Esophagus (tissue), 2 donors: Measurements from ENCODE around the gene ALDH9A1. TPM values are rescaled to one million over a fixed set of nuclear protein-coding genes. Genes with fewer than 3 reads are reported as not detected.
"Not testable (repeated sequence)": the region's sequence is repeated elsewhere in the genome, so short reads cannot be mapped to it uniquely, and the experiment has no call there.

Source experiments
- H3K27ac ChIP-seq, 2 donors: one replicate each; pipeline ENCODE4 v1.5.1; 2013; ENCODE audit warnings: low read depth in 2 of 2, mild to moderate bottlenecking in 2 of 2, inconsistent platforms in 1 of 2, low read length in 1 of 2, moderate library complexity in 1 of 2
- H3K27me3 ChIP-seq, 2 donors: one replicate each; pipeline ENCODE4 v1.6.1; 2013; ENCODE audit warnings: low read length in 2 of 2, control low read depth in 1 of 2, mild to moderate bottlenecking in 1 of 2; ENCODE audit not compliant: insufficient read depth in 2 of 2, control insufficient read depth in 1 of 2
- H3K36me3 ChIP-seq, 2 donors: one replicate each; pipeline ENCODE4 v1.6.1; 2013; ENCODE audit warnings: low read length in 1 of 2; ENCODE audit not compliant: control insufficient read depth in 2 of 2, insufficient read depth in 2 of 2
- H3K4me1 ChIP-seq, 2 donors: one replicate each; pipeline ENCODE4 v1.6.1; 2013; ENCODE audit warnings: low read length in 1 of 2; ENCODE audit not compliant: control insufficient read depth in 2 of 2, insufficient read depth in 2 of 2
- H3K4me3 ChIP-seq, 2 donors: one replicate each; pipeline ENCODE4 v1.5.1; 2013; ENCODE audit warnings: low read length in 2 of 2, mild to moderate bottlenecking in 2 of 2, low read depth in 1 of 2, moderate library complexity in 1 of 2
- H3K9me3 ChIP-seq, 2 donors: one replicate each; pipeline ENCODE4 v1.6.1; 2013; ENCODE audit warnings: mild to moderate bottlenecking in 2 of 2, low read depth in 1 of 2, low read length in 1 of 2, moderate library complexity in 1 of 2; ENCODE audit not compliant: control insufficient read depth in 2 of 2, insufficient read depth in 1 of 2
- WGBS, 2 donors: extraction: QIAGEN DNeasy Blood & Tissue Kit; methylation state at CpG; one replicate each; pipeline ENCODE4 v1.1.7; 2013; 5-methylcytosine and 5-hydroxymethylcytosine counted together
- polyA plus RNA-seq, 2 donors: library from polyadenylated mRNA; stranded (reverse); fragments of 200-250 nt; gene quantifications; one replicate each; pipeline ENCODE4 v1.2.3, GENCODE V29; 2013
- donor health status: healthy with polysubstance abuse.
- donor health status: Bipolar disorder and iron deficiency.

ALDH9A1 gene
- polyA plus RNA-seq, 2 donors, result 60.4 to 113 TPM

DNA sequence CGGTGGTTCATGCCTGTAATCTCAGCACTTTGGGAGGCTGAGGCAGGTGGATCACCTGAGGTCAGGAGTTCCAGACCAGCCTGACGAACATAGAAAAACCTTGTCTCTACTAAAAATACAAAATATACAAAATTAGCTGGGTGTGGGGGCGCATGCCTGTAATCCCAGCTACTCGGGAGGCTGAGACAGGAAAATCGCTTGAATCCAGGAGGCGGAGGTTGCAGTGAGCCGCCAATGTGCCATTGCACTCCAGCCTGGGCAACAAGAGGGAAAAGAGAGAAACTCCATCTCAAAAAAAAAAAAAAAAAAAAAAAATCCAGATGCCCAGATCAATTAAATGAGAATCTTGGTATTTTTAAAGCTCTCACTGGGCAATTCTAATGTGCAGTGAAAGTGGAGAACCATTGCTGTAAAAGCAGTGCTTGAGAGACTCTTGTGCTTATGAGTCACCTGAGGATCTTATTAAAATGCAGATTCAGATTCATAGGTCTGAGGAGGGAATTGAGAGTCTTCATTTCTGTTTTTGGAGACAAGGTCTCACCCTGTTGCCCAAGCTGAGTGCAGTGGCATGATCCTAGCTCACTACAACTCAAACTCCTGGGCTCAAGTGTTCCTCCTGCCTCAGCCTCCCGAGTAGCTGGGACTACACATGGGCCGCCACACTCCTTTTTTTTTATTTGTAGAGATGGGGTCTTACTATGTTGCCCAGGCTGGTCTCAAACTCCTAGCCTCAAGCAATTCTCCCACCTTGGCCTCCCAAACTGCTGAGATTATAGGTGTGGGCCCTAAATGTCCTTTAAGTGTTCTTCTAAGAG, 39.4 kb downstream of the ALDH9A1 start:
- 95 to 97% methylated on average over 9 of the region's 9 CpGs for WGBS, 2 donors
- H3K9me3 ChIP-seq, H3K27me3 ChIP-seq, H3K4me3 ChIP-seq, H3K4me1 ChIP-seq, H3K27ac ChIP-seq: not testable (repeated sequence)
- H3K36me3 ChIP-seq, result peaks cover 0 to 19% of the 10 kb centered on the region in 2 donors

DNA sequence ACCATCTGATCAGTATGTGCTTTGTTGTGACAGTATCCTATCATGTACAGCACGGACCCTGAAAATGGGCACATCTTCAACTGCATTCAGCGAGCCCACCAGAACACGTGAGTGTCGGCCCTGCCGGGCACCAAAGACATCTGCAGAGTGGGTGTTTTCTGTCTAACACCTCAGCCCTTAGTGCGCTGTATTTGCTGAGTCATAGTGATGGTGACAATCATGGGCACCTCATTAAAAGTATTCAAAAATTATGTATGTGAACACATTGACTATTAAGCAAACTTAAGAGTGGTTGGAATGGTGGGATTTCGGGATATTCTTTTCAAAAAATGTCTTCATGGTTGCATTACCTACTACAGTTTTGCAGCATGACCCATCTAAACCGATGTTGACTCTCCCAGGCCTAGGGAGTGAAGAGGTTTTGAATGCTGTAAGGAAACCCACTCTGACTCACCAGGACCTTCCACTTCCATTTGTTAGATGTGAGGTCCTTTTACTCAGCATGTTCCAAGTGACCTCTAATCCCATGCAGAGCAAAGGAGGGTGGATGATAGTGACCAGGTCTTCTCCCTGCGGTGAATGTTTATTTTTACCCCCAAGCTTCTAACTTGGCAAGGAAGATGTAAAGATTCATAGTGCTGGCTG, 47.3 kb downstream of the ALDH9A1 start:
- 90 to 97% methylated on average over 9 of the region's 9 CpGs for WGBS, 2 donors
- Histone ChIP-seq H3K4me3 (no peak overlapping the region), H3K27ac (no peak overlapping the region), H3K4me1 (peaks cover 2 to 5% of the 10 kb centered on the region in 2 donors), H3K9me3 (no peaks in the 10 kb centered on the region), H3K27me3 (no peaks in the 10 kb centered on the region), H3K36me3 (peaks cover 6 to 10% of the 10 kb centered on the region in 2 donors)

DNA sequence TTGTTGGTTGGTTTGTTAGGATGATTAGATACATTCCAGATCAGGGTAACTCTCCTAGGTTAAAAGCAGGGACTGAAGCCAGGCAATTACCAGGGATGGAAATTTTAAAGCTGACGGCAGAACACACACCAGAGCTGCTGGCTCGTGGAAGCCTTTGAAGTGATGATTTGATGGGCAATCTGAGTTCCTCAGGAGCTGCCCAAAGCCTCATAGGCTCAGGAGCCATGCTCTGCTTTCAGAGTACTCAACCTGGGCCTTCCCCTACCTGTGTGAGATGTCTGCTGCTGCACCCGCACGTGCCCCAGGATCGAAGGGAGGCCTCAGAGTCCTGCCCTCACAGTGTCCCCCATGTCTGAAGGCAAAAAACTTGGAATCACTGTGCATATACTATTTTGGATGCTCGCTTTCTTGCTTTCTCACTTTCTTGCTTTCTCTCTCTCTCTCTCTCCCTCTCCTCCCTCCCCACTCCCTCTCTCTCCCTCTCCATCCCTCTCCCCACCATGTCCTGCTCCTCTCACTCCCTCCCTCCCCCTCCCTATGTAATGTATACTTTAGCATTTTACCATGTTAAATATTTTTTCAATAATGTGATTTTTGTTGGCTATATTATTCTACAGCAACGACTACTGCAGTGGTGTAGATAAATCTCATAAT, 49.3 kb downstream of the ALDH9A1 start:
- Histone ChIP-seq H3K9me3 (no peaks in the 10 kb centered on the region), H3K27ac (no peak overlapping the region), H3K4me3 (no peak overlapping the region), H3K4me1 (peaks cover 4 to 8% of the 10 kb centered on the region in 2 donors), H3K36me3 (peaks cover 3 to 10% of the 10 kb centered on the region in 2 donors), H3K27me3 (no peaks in the 10 kb centered on the region)
- WGBS, 2 donors, result 85 to 88% methylated on average over 7 of the region's 7 CpGs

DNA sequence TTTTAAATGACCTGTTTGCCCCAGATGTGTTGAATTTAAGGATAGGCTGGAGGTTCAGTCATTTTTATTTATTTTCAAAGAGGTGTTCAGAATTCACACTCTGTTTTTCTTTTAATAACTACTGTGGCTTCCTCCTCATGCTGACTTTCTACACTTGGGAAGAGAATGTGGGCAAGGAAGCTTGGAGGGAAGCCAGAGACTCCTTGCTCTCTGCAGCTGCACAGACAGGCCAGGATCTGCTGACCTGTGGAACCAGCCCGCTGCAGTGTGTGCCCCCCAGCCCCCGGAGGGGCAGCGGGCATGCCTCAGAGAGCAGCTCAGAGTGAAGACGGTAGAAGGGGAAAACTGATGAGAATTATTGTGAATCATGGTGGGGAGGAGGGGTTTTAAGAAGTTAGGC, 50.4 kb downstream of the ALDH9A1 start:
- H3K27me3 ChIP-seq, result no peaks in the 10 kb centered on the region
- H3K9me3 ChIP-seq, result no peaks in the 10 kb centered on the region
- H3K36me3 ChIP-seq, result peaks cover 0 to 5% of the 10 kb centered on the region in 2 donors
- H3K27ac ChIP-seq, result no peak overlapping the region
- H3K4me3 ChIP-seq, result no peak overlapping the region
- WGBS, 2 donors, result 63 to 87% methylated on average over 4 of the region's 4 CpGs
- H3K4me1 ChIP-seq, result peaks cover 4 to 8% of the 10 kb centered on the region in 2 donors

DNA sequence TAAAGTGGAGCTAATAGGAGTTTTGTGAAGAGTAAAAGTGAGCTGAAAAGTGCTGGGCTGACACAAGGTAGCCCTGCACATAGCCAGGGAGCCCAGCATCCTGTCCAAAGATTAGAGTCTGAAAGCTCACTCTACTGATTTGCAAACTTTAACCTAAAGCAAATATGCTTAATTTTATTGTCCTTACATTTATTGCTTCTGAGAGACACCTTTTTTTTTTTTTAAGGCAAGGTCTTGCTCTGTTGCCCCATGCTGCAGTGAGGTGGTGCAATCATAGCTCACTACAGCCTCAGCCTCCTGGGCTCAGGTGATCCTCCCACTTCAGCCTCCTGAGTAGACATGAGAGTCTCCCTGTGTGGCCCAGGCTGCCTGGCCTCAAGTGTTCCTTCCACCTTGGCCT, 50.8 kb downstream of the ALDH9A1 start:
- Histone ChIP-seq H3K4me1 (peaks cover 4 to 8% of the 10 kb centered on the region in 2 donors), H3K4me3 (no peak overlapping the region), H3K27ac (no peak overlapping the region)

GRCh38 chr1:165645654-165646366, 52.6 kb downstream of the ALDH9A1 start:
- no peak overlapping the region for H3K27ac ChIP-seq
- no peaks in the 10 kb centered on the region for H3K9me3 ChIP-seq
- peaks cover 4 to 8% of the 10 kb centered on the region in 2 donors for H3K4me1 ChIP-seq
- no peaks in the 10 kb centered on the region for H3K27me3 ChIP-seq
- 54 to 65% methylated on average over 8 of the region's 8 CpGs for WGBS, 2 donors
- no peaks in the 10 kb centered on the region for H3K36me3 ChIP-seq
- no peak overlapping the region for H3K4me3 ChIP-seq

More for the DNA sequence above, 50.8 kb downstream of the ALDH9A1 start:
- no peaks in the 10 kb centered on the region for H3K9me3 ChIP-seq
- peaks cover 0 to 3% of the 10 kb centered on the region in 2 donors for H3K36me3 ChIP-seq
- no peaks in the 10 kb centered on the region for H3K27me3 ChIP-seq

DNA sequence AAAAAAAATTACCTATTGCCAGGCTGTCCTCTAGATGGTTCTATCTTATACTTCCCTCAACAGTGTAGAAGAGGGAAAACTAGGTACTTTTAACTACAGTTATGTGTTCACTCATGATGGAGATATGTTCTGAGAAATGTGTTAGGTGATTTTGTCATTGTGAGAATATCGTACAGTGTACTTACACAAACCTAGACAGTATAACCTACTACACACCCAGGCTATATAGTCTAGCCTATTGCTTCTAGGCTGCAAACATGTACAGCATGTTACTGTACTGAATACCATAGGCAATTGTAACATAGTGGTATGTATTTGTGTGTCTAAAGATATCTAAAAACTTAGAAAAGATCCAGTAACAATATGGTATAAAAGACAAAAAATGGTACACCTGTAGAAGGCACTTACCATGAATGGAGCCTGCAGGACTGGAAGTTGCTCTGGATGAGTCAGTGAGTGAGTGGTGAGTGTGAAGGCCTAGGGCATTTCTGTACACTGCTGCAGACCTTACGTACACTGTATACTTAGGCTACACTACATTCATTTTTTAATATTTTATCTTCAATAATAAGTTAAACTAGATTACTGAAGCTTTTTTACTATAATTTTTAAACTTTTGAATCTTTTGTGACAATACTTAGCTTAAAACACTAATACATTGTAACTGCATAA, 54.2 kb downstream of the ALDH9A1 start:
- peaks cover 4 to 8% of the 10 kb centered on the region in 2 donors for H3K4me1 ChIP-seq
- WGBS, 2 donors, result 59 to 70% methylated on average over 2 of the region's 2 CpGs
- no peaks in the 10 kb centered on the region for H3K36me3 ChIP-seq
- H3K27me3 ChIP-seq, result no peaks in the 10 kb centered on the region
- H3K27ac ChIP-seq, result no peak overlapping the region
- H3K4me3 ChIP-seq, result no peak overlapping the region
- H3K9me3 ChIP-seq, result no peaks in the 10 kb centered on the region

DNA sequence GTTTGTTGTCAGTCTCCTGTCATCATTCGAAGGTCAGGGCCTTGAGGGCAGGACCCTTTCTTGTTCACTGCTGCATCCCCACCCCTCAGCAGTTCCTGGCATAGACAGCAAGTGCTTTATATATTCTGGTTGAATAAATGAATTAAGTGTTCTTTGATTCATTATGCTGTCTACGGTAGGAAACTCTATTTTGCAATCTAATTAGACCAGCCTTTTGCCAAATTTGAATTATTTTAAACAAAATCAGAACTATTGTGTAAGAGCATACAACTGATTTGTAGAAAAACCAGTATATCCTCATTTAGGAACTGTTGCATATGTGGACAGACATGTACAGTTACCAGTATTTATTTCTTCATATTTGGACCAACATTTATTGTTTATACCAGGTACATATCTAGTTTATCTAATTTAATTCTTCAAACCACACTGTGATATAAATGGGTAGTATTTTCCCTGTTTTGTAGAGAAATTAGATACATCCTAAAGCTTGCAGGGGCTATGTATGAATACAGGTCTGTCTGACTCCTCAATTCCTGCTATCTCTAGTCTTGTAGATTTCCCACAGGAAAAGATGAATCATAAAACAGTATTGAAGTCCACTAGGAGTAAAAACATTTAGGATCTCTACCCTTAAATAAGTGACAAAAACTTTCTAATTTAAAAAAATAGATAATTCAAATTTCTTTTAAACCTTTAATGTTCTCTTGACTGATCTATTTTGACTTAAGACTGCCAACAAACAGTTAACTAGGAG, 57.0 kb downstream of the ALDH9A1 start:
- 37 to 58% methylated on average over 2 of the region's 2 CpGs for WGBS, 2 donors
- H3K9me3 ChIP-seq, result no peaks in the 10 kb centered on the region
- H3K4me1 ChIP-seq, result peaks cover 2 to 5% of the 10 kb centered on the region in 2 donors
- no peak overlapping the region for H3K4me3 ChIP-seq
- H3K27ac ChIP-seq, result no peak overlapping the region
- no peaks in the 10 kb centered on the region for H3K27me3 ChIP-seq
- peaks cover 0 to 2% of the 10 kb centered on the region in 2 donors for H3K36me3 ChIP-seq
